Measurements from ENCODE around the gene GHITM.
"Not testable (repeated sequence)": the region's sequence is repeated elsewhere in the genome, so short reads cannot be mapped to it uniquely, and the experiment has no call there.

Gene GHITM, protein sequence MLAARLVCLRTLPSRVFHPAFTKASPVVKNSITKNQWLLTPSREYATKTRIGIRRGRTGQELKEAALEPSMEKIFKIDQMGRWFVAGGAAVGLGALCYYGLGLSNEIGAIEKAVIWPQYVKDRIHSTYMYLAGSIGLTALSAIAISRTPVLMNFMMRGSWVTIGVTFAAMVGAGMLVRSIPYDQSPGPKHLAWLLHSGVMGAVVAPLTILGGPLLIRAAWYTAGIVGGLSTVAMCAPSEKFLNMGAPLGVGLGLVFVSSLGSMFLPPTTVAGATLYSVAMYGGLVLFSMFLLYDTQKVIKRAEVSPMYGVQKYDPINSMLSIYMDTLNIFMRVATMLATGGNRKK

DNA sequence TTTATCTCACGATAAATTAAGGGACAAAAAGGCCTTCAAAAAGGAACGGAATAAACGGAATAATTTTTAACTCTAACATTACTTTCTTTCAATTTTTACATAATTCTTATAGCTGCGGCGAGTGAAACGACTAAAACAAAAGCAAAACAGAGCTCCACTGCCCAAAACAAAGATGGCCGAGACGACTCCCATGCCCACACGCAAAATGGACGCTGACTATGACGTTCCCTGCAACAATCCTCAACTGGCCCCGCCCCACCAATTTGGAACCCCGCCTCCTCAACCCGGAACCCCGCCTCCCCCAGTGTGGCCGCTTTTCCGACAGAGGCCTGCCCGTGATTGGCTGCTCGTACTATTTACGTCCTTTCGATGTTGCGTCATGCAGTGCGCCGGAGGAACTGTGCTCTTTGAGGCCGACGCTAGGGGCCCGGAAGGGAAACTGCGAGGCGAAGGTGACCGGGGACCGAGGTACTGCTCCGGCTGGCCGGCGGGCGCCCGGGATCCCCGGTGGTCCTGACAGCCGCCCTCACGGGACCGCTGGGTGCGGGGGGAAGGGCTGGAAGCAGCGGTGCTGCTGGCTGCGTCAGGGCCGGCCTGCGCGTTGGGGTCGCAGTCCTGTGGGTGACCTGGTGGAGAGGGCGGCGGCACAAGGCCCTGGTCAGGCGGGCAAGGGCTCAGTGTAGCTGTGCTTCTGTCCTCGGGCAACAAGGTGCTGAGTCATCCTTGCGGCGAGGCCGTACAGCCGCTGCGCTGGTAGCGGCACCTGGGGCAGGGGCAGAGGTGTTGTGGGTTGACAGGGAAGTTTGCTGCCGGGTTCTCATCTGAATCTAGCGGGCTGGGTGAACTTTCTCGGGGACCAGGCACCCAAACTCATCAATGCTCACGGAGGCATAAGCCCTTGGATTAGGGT is at the start of gene GHITM:
TSS of gene GHITM (plus strand) at position 384 of the 910 bp plus-strand sequence. CDS start 1,992 bp downstream, outside the sequence.
- peak; percentile 98 for DNase-seq (ENCODE audit: low spot score)

DNA sequence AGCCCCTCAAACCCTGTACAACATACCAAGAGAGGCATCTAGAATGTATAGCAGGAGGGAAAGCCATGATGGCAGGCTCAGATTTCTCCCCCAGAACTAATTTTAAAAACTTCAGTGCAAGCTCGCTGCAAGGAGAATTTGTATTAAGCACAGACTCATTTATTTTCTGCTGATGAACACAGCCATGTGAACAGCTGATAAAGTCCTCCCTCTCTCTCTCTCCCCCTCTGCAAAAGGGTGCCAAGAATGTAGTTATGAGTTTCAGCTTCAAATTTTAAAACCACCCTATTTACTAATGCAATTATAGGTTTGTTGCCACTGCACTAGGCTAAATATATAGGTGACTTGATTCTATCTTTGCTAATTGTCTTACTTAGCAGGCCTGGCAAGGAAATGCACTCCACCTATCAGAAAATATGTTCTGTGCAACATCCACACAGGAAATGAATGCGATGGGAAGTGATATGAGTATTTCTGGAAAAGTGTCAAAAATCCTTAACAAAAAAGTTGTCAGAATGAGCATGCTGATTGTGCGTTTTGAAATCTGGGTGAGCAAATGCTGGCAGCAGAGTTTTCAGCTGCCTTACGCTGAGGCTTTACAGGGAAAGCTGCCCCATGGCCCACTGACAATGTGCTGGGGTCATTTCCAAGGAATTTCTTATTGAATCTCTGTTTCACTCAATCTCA is 43.4 kb upstream of the GHITM start:
- no peak for DNase-seq (ENCODE audit: low spot score)

DNA sequence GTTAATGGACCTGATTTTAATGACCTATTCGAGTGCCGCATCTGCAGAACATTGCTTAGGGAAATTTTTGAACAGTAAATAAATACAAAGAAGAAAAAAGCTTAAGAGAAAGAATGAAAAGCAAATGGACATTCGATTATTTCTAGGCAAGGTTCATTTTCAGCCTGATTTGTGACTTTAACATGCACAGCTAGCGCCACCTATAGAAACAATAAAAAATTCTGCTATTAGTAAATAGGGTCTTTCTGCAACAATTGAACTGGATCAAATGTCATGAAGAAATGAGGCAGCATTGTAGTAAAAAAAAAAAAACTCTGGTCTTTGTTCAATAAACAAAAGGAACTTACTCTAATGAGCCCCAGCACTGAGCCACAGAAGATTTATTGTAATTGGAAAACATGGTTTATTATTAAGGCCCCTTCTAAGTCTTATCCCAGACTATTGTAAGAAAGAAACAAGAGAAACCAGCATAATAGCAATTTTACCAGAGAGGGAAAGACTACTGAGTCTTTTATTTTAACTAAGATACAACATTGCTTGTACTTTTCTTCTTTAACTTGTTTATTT is 41.4 kb upstream of the GHITM start:
- DNase-seq (ENCODE audit: low spot score), result no peak

GRCh38 chr10:84098667-84099066 is 40.6 kb upstream of the GHITM start:
- no peak for DNase-seq (ENCODE audit: low spot score)

DNA sequence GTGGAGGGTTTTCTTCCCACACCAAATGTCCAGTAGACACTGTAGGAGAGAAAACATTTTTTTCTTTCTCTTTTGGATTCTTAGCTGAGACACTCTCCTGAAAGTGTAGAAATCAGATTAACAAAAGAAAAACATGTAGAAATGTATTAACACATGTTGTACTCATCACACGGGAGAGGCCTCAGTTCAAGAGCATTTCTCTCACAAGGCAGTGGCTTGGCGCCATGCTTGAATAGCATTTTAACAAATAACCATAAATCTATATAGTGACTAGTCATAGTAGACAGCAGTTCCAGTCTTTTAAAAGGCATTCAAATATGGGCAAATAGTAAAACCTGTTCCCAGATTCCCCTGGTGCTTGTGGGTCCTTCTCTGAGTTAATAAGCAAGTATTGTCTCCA is 38.3 kb upstream of the GHITM start:
- no peak for DNase-seq (ENCODE audit: low spot score)

GRCh38 chr10:84108797-84109196 is 30.5 kb upstream of the GHITM start:
- no peak for DNase-seq (ENCODE audit: low spot score)

- DNase-seq (ENCODE audit: low spot score), result not testable (repeated sequence)
Measured at GRCh38 chr10:84109772-84110171, 29.5 kb upstream of the GHITM start.

DNA sequence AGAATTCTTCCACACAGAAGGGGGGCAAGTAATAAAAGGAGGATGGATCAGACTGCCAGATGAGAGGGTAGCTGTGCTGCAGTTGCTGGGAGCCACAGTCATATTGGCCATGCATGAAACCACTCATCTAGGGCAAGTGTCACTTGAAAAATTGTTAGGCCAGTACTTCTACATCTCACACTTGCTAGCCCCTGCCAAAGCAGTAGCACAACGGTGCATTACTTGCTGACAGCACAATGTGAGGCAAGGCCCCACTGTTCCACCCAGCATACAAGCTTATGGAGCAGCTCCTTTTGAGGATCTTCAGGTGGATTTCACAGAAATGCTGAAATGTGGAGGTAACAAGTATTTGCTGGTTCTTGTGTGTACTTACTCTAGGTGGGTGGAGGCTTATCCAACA is 25.8 kb upstream of the GHITM start:
- DNase-seq (ENCODE audit: low spot score), result not testable (repeated sequence)

DNA sequence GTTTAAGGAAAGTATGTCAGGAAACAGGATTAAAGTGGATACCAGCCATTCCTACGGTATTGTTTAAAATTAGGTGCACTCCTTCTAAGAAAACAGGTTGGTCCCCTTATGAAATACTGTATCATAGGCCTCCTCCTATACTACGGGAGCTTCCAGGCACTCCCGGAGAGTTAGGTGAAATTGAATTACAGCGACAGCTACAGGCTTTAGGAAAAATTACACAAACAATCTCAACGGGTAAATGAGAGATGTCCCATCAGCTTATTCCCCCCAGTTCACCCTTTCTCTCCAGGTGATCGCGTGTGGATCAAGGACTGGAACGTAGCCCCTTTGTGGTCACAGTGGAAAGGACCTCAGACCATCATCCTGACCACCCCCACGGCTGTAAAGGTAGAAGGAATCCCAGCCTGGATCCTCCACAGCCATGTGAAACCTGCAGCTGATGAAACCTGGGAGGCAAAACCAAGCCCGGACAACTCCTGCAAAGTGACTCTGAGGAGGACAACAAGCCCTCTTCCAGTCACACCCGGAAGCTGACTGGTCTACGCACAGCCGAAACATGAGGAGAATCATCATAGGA is 25.1 kb upstream of the GHITM start:
- no peak for DNase-seq (ENCODE audit: low spot score)

- not testable (repeated sequence) for DNase-seq (ENCODE audit: low spot score)
Measured at GRCh38 chr10:84117204-84117603, 22.1 kb upstream of the GHITM start.

DNA sequence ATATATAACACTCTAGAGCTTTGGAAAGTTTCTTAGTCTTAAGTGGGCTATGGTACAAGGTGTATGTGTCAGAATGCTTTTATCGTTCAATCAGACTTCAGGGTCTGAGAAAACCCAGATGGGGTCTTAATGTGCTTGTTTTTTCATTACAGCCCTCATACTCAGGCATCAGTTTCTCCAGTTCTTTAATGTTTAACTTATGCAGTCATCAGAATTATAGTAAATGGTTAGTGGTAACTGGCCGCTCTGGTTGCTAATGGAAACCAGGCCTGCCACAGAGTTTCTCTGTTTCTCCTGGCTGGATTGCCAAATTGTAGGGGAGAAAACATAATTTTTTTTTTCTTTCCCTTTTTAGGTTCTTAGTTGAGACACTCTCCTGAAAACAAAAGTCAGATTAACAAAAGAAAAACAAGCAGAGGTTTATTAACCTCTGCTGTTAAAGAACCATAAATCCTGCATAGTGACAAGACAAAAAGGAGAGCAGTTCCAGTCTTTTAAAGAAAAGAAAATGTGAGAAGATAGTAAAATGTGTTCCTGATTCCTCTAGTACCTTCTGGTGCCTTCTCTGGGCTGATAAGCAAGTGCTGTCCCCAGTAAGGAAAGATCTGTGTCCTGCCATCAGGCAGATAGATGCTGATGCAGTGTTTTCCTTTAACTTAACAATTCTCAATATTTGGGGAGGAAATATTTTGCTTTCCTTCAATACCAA is 21.5 kb upstream of the GHITM start:
- no peak for DNase-seq (ENCODE audit: low spot score)

GRCh38 chr10:84118395-84119006 is 20.8 kb upstream of the GHITM start:
- DNase-seq (ENCODE audit: low spot score), result peak; percentile 83

GRCh38 chr10:84123362-84123761 is 15.9 kb upstream of the GHITM start:
- no peak for DNase-seq (ENCODE audit: low spot score)

DNA sequence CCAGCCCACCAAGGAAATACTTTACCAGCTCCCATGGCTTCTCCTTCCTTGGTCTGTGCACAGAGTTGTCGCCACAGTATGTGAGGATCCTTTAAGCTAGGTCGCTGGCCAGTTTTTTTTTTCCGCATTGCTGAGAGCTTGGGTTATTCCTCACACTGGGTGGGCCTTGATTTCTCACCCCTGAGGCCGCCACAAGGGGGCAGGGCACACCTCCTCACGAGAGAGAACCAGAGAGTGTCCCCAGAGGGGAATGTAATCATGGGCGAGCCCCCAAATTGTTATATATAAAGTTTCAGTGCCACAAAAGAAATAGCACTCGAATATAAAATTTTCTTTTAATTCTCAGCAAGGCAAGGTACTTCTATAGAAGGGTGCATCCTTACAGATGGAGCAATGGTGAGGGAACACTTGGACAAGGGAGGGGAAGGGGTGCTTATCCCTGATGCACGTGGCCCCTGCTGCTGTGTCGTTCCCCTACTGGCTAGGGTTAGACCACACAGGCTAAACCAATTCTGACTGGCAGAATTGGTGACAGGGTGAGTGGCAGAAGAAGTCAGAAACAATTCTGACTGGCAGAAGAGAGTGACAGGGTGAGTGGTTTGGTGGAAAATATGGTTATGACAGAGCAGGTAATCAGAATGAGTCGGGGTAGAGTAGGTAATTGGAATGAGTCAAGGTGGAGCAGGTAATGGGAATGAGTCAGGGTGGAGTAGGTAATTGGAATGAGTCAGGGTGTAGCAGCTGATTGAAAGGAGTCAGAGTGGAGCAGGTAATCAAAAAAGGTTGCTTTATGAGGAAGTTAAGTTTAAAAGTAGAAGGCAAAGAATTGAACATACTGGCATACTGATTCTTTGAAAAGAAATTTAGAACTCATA is 13.2 kb upstream of the GHITM start:
- not testable (repeated sequence) for DNase-seq (ENCODE audit: low spot score)

DNA sequence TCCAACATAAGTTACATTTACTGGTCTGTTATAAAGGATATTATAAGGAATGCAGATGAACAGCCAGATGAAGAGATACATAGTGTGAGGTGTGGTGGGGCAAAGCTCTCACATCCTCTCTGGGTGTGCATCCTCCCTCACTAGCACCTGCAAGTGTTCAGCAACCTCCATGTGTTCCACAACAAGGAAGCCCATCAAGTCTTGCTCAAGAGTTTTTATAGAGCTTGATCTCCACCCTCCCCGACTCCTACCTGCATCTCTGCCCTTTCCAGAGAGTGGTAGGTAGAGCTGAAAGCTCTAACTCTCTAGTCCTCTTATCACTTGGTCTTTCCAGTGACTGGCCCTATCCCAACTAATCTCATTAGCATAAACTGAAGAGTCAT is 12.5 kb upstream of the GHITM start:
- no peak for DNase-seq (ENCODE audit: low spot score)

- DNase-seq (ENCODE audit: low spot score), result no peak
Measured at GRCh38 chr10:84135836-84136235, 3.5 kb upstream of the GHITM start.

DNA sequence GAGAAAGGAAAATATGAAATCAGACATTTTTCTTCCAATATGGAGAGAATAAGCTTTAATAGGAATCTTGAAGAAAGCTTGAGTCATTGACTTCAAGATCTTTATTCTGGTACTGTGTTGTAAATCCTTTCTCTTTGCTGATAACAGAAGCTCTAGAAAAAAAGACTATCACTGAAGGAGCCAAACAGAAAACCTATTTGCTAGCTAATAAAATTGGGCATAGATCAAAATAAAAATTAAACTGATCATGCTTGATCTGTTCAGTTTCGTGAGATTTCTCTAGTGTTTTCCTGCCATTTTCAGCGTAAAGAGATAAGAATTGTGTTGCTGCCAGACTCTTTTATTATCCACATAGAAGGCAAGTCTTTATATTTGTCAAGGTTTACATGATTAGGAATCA is 1.5 kb upstream of the GHITM start:
- DNase-seq (ENCODE audit: low spot score), result no peak

- no peak for DNase-seq (ENCODE audit: low spot score)
Measured at GRCh38 chr10:84138478-84139125, 707 bp upstream of the GHITM start.

DNA sequence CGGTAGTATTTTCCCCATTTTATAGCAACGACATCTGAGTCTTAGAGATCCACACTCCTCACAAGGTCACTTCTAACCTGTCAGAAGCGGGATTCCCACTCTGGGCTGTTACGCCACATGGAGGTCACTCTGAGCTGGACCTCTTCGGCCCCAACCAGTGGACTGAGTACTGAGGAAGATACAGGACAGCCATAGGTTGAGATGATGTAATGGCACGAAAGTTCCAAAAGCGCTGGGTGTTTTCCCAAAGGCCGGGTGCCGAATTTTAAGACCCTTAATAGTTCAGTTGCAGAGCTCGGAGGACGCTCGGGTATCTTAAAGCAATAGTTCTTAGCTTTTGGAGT is 699 bp downstream of the GHITM start:
- no peak for DNase-seq (ENCODE audit: low spot score)

Data from putamen (tissue), 1 donor.